Activated CD8-positive, alpha-beta T cell treated with anti-CD3 and anti-CD28 coated beads for 36 hours (primary cell): ENCODE results near the gene ANKDD1A. TPM values are rescaled to one million over a fixed set of nuclear protein-coding genes. Genes with fewer than 3 reads are reported as not detected.
A peak's percentile ranks its signal among the peaks of the same experiment; 100 is the strongest.

Source experiments
- ATAC-seq: fragments of 200-7000 bp; cut with Tn5 transposase; one replicate; pipeline ENCODE4 v1.10.0; 2021; ENCODE audit warnings: mild to moderate bottlenecking, moderate library complexity
- CTCF ChIA-PET: fragments of 350-600 bp; sonication (Branson Sonifier 250); formaldehyde crosslinking; loops from one replicate; lab custom pipeline; 2021; ENCODE audit warnings: antibody characterized with exemption; lab: Charles Lee
- POLR2A ChIA-PET: fragments of 350-600 bp; sonication (Branson Sonifier 250); formaldehyde crosslinking; loops from one replicate; lab custom pipeline; 2021; ENCODE audit warnings: antibody characterized with exemption; lab: Charles Lee
- DNase-seq: peaks from one replicate; pipeline ENCODE4 v3.0.0-alpha.2; 2020
- H3K27ac Mint-ChIP-seq: one replicate; pipeline ENCODE4 v1.8.0; 2021; ENCODE audit warnings: mild to moderate bottlenecking, mixed read lengths
- H3K27me3 Mint-ChIP-seq: one replicate; pipeline ENCODE4 v1.8.0; 2021; ENCODE audit warnings: mixed read lengths
- H3K36me3 Mint-ChIP-seq: one replicate; pipeline ENCODE4 v1.8.0; 2021; ENCODE audit warnings: low read depth, mixed read lengths
- H3K4me1 Mint-ChIP-seq: one replicate; pipeline ENCODE4 v1.8.0; 2021; ENCODE audit warnings: low read depth, mixed read lengths
- H3K4me3 Mint-ChIP-seq: one replicate; pipeline ENCODE4 v1.8.0; 2021; ENCODE audit warnings: mild to moderate bottlenecking, moderate library complexity, mixed read lengths
- H3K9me3 Mint-ChIP-seq: one replicate; pipeline ENCODE4 v1.8.0; 2021; ENCODE audit warnings: mixed read lengths
- intact Hi-C: fragments of 100-400 bp; cut with micrococcal nuclease; formaldehyde crosslinking; loops from one replicate; pipeline ENCODE4 v1.10.0; 2022
- total RNA-seq, 2 experiments: library from RNA; stranded (reverse); gene quantifications; one replicate each; pipeline ENCODE4 v1.2.3, GENCODE V29; 2021
- TF ChIP-seq, protein P1 (sequence below): fragments of 200-600 bp; IDR thresholded peaks from one replicate; pipeline ENCODE4 v1.8.0; 2022; ENCODE audit warnings: antibody characterized with exemption, mild to moderate bottlenecking

ANKDD1A gene
- total RNA-seq, 2 experiments from 2014 or later, result 3.4 to 4.3 TPM

GRCh38 chr15:64975390-64975789, 63.7 kb downstream of the ANKDD1A start:
- CTCF ChIA-PET, result no interaction called here
- POLR2A ChIA-PET, result no interaction called here
- intact Hi-C loops, result no loop called here
- TF ChIP-seq, protein P1, sequence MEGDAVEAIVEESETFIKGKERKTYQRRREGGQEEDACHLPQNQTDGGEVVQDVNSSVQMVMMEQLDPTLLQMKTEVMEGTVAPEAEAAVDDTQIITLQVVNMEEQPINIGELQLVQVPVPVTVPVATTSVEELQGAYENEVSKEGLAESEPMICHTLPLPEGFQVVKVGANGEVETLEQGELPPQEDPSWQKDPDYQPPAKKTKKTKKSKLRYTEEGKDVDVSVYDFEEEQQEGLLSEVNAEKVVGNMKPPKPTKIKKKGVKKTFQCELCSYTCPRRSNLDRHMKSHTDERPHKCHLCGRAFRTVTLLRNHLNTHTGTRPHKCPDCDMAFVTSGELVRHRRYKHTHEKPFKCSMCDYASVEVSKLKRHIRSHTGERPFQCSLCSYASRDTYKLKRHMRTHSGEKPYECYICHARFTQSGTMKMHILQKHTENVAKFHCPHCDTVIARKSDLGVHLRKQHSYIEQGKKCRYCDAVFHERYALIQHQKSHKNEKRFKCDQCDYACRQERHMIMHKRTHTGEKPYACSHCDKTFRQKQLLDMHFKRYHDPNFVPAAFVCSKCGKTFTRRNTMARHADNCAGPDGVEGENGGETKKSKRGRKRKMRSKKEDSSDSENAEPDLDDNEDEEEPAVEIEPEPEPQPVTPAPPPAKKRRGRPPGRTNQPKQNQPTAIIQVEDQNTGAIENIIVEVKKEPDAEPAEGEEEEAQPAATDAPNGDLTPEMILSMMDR, result no peak
- ATAC-seq, result no peak
- no peak for DNase-seq
- Mint-ChIP-seq H3K4me3 (no peak overlapping the region), H3K27me3 (no peaks in the 10 kb centered on the region), H3K4me1 (peaks cover 5% of the 10 kb centered on the region), H3K36me3 (peaks cover 39% of the 10 kb centered on the region), H3K9me3 (no peaks in the 10 kb centered on the region), H3K27ac (no peak overlapping the region)

DNA sequence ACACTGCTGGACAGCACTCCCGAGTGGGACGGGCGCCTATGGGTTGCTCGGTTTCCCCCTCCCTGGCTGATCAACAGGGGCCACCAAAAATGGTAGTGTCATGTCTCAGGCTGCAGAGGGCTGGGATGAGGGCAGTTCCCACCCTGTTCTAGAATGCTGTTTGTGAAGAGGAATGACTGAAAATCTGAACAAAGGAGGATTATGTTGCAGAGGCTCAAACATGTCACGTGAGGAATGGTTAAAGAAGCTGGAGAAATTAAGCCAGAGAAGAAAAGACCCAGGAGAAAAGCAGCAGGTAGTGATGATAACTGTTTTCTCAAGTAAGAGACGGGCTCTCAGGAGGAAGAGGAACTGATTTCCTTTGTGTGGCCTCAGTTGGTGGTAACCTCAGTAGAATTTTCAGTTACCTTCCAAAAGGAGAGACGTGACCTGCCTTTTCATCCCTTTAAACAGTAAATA, 67.6 kb downstream of the ANKDD1A start:
- CTCF ChIA-PET, result interaction anchor here (0.9 to 1.4 kb wide), 2 partner anchors 99 to 230 kb away, joined by 3 to 4 read pairs; no protein-coding TSS in a partner anchor
- intact Hi-C loops, result no loop called here
- no peak overlapping the region for H3K4me3 Mint-ChIP-seq
- ATAC-seq (no peak), DNase-seq (no peak)
- no peaks in the 10 kb centered on the region for H3K27me3 Mint-ChIP-seq
- peaks cover 43% of the 10 kb centered on the region for H3K36me3 Mint-ChIP-seq
- POLR2A ChIA-PET, result interaction anchor here (1.3 kb wide), 1 partner anchor 11 kb away, joined by 4 read pairs; the partner anchor contains the start of gene SPG21
- no peaks in the 10 kb centered on the region for H3K9me3 Mint-ChIP-seq
- TF ChIP-seq, protein P1, result no peak
- peaks cover 7% of the 10 kb centered on the region for H3K4me1 Mint-ChIP-seq
- no peak overlapping the region for H3K27ac Mint-ChIP-seq

DNA sequence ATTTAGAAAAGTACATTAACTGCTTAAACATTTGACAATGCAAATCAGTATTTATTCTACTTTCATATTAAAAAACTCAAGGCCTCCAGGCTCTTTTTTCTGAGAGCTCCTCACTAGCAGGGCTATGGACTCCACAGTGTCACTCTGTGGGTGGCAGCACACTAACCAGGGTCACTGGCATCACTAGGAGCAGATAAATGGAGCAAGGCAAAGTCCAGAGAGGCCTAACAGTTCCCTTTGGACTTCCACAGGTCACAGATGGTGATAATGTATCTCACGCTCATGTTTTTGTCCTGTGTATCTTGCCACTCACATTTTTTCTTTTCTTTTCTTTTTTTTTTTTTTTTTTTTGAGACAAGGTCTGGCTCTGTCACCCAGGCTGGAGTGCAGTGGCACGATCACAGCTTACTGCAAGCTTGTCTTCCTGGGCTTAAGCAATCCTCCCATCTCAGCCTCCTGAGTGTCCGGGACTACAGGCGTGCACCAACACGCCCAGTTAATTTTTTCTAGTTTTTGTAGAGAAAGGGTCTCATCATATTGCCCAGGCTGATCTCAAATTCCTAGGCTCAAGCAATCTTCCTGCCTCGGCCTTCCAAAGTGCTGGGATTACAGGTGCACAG, 70.2 kb downstream of the ANKDD1A start:
- intact Hi-C loops, result no loop called here
- no peak for ATAC-seq

DNA sequence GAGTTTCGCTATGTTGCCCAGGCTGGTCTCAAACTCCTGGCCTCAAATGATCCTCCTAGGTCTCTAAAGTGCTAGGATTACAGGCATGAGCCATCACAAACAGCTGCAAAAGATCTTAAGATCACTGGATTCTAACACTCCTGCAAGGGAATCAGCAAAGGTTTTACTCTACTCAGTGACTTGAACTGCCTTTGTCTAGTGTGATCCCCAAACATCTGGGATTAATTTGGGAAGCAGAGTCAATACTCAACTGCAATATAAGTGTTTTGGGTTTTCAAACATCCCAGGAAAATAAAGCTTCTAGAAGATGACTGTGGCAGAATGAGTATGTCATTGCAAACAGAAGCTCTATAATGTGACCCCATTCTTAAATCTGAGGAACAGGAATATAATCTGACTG, 70.8 kb downstream of the ANKDD1A start:
- Mint-ChIP-seq H3K27me3 (no peaks in the 10 kb centered on the region), H3K9me3 (no peaks in the 10 kb centered on the region), H3K36me3 (peaks cover 29% of the 10 kb centered on the region), H3K4me1 (peaks cover 21% of the 10 kb centered on the region), H3K27ac (peak overlapping the region; percentile 16), H3K4me3 (no peak overlapping the region)
- ChIA-PET POLR2A (no interaction called here), CTCF (no interaction called here)
- TF ChIP-seq, protein P1, result no peak
- intact Hi-C loops, result no loop called here
- DNase-seq (no peak), ATAC-seq (no peak)

More for the DNA sequence above, 70.2 kb downstream of the ANKDD1A start:
- TF ChIP-seq, protein P1, result no peak
- Mint-ChIP-seq H3K4me1 (peaks cover 16% of the 10 kb centered on the region), H3K4me3 (no peak overlapping the region), H3K9me3 (no peaks in the 10 kb centered on the region), H3K27ac (peak overlapping the region; percentile 16), H3K36me3 (peaks cover 33% of the 10 kb centered on the region), H3K27me3 (no peaks in the 10 kb centered on the region)
- ChIA-PET POLR2A (no interaction called here), CTCF (no interaction called here)
- no peak for DNase-seq

- Mint-ChIP-seq H3K9me3 (no peaks in the 10 kb centered on the region), H3K27ac (no peak overlapping the region), H3K4me1 (peaks cover 39% of the 10 kb centered on the region), H3K36me3 (peaks cover 24% of the 10 kb centered on the region), H3K4me3 (no peak overlapping the region), H3K27me3 (no peaks in the 10 kb centered on the region)
- ChIA-PET POLR2A (interaction anchor here (1.0 kb wide), 1 partner anchor 15 kb away, joined by 3 read pairs; no protein-coding TSS in a partner anchor), CTCF (no interaction called here)
- DNase-seq, result no peak
- intact Hi-C loops, result no loop called here
- ATAC-seq, result no peak
- TF ChIP-seq, protein P1, result no peak
Observed at GRCh38 chr15:64985366-64986033, 73.8 kb downstream of the ANKDD1A start.
